Measurements from ENCODE around the gene RGP1.

RGP1 gene

DNA sequence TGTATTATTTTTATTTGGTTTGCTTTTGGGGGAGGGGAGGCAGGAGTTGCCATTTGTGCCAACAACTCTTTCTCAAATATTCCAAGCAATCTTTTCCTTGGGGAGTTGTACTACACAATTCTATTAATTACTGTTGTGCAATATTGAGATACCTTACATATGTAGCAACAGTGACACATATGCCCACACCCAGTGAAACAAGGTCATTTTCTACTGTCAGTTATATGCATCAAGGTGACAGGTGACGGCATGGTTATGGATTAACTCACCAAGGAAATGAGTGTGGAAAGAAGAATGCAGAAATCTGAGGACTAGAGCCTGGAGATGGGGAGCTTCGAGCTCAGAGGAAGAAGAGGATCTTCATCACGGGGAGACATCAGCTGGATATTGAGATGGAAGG lies 22.9 kb downstream of the RGP1 start:
- DNase-seq (ENCODE audit: low spot score), result no peak

DNA sequence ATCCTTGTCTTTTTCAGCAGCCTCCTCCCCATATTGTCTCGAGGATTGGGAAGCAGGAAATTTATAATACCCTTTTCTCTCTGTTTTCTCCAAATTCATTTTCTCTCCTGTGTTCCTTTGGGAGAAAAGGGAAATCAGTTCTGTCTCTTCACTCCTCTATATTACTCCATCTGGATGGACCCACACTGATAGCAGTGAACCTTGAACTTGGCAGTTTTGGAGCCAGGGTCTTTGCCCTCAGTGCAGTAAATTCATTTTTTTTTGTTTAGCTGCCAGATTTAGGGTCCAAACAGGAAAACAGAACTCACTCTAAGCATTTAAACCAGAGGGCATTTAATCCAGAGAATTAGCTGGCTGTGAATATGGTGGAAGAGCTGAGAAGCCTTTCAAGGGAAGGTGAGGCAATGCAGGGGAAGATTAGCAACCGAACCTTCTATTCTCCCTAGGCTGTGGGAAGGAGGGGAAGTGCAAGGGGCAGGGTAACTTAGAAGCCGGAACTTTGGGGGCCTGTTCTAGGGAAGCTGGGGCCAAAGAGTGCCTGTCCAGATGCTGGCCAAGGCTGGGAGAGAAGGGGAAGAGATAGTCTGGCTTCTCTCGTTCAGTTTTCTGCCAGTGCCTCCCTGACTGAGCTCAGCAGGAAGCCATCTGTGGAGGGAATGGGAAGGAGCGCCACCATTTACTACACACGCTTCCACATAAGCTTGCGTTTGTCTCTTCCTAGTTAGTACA lies 26.0 kb downstream of the RGP1 start:
- no peak for DNase-seq (ENCODE audit: low spot score)

DNA sequence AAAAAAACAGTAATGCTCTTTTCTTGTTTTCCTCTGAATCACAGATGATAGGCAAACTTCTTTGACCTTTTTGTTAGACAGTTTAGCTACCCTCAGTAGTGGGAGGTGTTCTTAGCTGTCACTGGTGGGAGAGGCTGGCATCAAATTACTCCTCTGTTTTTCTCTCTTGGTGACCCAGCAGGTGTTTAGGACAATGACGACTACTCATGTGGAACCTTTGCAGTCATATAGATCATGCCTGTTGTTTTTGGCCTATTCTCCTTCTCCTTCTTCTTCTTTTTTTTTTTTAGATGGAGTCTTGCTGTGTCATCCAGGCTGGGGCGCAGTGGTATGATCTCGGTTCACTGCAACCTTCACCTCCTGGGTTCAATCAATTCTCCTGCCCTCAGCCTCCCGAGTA lies 26.9 kb downstream of the RGP1 start:
- no peak for DNase-seq (ENCODE audit: low spot score)

DNA sequence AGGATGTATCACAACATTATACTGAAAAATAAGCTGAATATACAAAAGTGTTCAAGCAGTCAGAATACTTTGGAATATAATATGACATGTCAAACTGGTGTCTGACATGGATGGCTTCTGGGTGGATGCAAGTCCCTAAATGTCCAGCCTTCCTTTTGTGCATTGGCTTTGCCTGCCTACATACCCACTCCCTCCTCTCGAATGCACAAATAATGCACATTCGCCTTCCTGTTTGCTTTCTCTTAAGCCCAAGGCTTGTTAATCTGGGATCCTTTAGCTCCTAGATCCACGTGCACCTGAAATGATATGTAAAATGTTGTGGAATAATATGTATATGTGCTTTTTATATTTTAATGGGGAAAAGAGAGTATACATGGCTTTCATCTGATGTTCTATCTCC lies 29.4 kb downstream of the RGP1 start:
- DNase-seq (ENCODE audit: low spot score), result no peak

DNA sequence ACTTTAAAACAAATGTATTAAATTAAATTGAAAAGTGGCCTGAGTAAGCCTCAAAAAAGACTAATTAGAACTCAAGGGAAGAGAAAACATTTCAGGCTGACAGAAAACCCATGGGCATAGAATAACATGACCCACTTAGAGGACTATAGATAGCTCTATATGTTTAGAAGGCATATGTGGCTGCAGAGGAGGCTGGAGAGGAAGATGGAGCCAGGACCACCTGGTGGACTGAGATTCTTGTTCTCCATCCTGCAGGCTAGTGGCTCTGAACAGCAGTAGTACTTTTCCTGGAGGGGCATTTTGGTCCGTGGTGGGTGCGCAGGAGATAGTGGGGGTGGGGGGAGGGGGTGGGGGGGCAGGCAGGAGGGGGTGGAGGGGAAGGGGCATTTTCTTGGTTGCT lies 32.0 kb downstream of the RGP1 start:
- DNase-seq (ENCODE audit: low spot score), result no peak

DNA sequence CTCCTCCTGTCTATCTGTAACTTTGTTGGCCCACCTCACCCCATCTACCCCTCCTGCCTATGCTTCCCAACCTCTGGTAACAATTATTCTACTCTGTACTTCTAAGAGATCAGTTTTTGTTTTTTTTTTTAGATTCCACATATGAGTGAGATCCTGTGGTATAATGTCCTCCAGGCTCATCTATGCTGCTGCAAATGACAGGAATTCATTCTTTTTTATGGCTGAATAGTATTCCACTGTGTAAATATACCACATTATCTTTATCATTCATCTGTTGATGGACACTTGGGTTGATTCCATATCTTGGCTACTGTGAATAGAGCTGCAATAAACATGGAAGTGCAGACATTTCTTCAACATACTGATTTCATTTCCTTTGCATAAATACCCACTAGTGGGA lies 34.3 kb downstream of the RGP1 start:
- no peak for DNase-seq (ENCODE audit: low spot score)

DNA sequence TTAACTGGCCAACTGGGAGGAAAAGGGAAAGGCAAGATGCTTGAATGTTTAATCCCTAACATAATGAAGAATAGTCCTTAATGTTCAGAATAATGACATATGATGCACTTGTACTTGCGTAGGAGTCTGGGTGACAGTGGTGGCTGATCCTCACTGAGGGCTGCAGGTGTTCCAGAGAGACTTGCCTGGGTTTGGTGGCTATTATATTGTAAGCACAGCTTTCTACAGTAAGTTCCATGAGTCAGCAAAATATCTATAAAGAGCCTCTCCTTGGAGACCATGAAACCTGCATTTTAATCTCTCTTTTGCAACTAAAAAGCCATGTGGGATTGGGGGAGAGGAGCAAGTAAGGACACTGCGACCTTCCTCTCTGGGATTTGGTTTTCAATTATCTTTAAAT lies 40.5 kb downstream of the RGP1 start:
- DNase-seq (ENCODE audit: low spot score), result no peak

DNA sequence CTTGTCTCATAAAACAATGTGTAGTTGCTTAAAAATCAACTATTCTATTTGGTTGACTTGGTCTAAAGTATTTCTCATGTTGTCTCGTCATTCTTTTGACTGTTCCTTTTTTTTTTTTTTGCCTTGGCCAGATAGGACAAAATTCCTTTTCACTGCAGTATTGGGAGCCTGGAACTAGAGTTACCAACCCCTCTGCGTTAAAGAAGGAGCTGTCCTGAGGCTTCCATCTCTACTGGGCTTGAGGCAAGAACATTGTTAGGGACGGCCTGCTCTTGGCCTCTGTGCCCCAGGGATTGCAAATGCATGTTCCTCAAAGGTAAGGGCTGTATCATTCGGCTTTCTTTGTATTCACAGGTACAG lies 40.9 kb downstream of the RGP1 start:
- DNase-seq (ENCODE audit: low spot score), result peak; percentile 21

DNA sequence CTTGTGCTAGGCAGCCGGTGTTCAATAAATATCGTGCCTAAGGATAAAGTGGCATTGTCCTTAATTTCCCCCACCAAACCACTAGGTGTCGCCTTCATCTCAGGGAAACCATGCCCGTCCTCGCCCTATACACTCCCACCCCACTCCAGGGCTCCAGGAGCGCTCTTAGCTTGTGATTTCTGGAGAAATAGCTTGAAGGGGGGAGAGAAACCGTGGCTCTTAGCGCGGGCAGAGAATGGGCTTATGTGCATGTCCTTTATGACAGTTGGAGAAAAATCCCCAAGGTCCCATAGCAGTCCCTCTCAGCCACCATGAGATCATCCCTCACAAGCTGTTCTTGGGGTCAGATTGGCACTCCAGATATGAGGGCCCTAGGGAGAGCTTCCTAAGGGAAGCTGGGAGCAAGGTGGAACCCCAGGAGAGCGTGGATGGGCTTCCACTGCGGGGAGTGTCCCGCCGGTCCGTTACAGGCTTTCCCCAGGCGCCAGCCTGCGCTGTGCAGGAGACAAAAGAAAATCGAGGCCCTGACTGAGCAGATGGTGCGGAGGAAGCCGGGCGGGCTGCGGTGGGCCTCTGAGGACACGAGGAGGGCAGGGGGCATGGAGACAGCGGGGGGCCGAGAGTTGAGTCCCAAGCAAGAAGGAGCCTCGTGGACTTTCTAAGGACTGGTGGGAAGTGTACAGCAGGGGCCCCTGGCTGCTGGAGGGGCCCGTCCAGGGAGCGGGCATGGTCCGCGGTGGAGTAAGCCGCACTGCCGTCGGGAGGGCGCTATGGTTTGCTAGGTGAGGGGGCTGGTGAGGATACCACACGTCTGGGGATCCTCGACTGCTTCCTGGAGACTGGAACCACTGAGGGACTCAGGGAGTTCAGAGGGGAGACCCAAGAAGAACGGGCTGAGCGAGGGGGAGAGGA lies 41.6 kb downstream of the RGP1 start:
- DNase-seq (ENCODE audit: low spot score), result peak; percentile 82

DNA sequence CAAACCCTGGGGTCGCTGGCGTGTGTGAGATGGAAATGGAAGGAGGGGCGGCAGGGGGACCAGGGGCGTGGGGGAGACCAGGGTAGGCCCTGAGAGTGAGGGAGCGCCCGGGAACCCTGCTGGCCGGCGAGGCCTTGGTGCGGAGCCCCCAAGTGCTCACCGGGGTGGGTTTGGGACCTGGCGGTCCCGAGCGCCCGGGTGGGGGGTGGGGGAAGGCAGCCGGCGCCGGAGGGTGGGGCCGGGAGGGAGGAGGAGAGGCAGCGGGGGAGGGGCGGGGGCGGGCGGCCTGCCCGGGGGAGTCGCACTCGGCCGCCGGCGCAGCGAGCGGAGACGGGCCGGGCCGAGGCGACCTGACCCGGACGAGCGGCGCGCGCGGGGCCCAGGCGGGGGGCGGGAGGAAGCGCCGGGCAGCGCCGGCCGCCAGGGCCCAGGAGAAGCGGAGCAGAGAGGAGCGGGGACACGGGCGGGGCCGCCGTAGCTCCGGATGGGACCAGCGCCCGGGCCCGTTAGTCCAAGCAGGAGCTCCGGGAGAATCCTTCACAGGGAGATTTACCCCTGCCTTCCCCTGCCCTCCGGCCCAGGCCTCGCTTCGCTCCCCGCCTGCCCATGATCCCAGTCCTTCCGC lies 42.3 kb downstream of the RGP1 start, which contains the start of gene NPR2:
NPR2 (plus strand) TSS at position 295 of the 625 bp plus-strand sequence. CDS start 818 bp downstream, outside the sequence.
- DNase-seq (ENCODE audit: low spot score), result no peak

DNA sequence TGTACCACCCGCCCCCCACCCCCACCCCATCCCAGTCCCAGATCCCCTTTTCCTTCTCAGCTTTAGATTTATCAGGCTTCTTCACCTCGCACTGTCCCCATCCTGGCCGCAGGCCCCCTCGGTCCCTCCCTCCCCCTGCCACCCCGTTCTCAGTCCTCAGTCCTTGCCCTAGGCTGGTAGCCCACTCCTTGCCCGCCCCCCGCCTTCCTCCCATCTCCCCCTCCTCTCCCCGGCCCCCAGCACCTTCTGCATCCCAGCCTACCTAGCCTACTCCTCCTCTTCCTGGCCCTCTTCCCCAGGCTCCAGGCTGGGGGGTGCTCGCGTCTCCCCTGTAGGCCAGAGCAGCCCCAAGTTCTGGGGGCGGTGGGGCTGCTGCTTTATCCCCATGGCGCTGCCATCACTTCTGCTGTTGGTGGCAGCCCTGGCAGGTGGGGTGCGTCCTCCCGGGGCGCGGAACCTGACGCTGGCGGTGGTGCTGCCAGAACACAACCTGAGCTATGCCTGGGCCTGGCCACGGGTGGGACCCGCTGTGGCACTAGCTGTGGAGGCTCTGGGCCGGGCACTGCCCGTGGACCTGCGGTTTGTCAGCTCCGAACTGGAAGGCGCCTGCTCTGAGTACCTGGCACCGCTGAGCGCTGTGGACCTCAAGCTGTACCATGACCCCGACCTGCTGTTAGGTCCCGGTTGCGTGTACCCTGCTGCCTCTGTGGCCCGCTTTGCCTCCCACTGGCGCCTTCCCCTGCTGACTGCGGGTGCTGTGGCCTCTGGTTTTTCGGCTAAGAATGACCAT lies 43.1 kb downstream of the RGP1 start:
- DNase-seq (ENCODE audit: low spot score), result no peak

DNA sequence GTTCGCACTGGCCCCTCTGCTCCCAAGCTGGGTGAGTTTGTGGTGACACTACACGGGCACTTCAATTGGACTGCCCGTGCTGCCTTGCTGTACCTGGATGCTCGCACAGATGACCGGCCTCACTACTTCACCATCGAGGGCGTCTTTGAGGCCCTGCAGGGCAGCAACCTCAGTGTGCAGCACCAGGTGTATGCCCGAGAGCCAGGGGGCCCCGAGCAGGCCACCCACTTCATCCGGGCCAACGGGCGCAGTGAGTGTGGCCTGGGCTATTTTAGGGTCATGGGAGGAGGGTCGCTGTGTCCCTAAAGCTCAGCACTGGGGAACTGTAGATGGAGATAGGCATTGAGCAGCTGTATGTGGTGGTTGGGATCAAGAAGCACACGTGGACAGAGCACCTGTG lies 43.7 kb downstream of the RGP1 start:
- DNase-seq (ENCODE audit: low spot score), result no peak

DNA sequence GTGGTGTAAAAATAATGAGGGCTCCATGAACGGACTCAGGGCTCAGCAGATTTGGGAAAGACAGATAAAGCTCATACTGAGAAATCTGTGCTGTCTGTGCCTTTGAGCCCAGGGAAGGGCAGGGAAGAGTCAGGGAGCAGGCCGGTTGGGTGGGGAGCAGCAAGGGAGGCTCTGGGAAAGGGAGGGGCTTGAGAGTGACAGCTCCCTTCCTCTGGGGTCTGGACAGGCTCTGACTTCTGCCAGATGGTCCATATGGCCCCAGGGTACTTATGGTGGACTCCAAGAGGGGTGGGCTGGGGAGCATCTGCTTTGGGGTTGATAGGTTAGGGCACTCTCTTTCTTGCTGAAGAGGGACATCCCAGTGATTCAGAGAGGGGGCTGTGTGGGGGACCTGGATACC lies 44.4 kb downstream of the RGP1 start:
- no peak for DNase-seq (ENCODE audit: low spot score)

DNA sequence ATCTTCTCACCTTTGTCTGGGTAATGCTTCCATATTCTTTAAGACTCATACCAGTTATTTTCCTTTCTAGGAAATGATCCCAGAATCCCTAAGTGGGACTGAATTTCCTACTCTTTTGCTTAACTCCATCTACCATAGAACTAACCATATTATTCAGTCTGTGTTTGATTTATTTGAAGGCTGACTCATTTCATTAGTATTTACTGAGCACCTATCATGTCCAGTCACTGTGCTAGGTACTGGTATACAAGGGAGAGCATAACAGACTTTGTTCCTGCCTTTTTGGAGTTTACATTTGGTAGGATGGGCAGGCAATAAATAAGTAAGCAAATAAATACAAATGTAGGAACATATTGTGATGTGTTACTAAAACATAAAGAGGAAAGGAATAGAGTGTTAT lies 46.6 kb downstream of the RGP1 start:
- DNase-seq (ENCODE audit: low spot score), result no peak

DNA sequence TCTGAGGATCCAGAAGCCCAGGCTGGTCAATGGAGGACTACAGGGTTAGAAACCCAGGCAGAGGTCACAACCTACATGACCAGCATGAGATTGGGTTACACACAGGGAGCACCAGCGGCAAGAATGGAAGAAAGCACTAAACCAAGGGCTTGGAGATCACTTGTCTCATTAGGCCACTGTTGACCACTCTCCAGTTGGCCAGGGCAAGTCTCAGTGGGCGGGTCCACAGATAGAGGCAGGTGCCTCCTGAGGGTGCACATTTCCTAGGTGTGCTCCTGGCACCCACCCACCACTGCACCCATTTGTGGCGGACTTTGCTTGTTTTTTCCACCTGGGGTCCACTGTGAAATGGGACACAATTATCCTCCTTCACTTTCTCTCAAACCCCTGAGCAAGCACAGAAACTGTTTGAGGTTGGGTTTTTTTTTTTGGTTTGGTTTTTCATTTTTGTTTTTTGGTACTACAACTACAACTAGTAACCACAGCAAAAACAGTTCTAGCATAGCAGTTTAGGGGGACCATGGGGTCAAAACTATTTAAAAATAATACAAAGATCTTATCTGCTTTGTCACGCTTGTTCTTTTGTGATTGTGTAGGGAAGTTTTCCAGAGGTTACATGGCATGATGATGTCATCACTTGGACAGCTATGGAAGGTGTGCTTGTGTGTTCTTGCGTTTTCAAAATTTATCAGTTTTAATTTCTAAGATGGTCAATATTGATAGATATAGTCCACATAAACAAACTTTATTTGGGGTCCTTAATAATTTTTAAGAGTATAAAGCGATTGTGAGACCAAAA lies 48.4 kb downstream of the RGP1 start:
- no peak for DNase-seq (ENCODE audit: low spot score)

DNA sequence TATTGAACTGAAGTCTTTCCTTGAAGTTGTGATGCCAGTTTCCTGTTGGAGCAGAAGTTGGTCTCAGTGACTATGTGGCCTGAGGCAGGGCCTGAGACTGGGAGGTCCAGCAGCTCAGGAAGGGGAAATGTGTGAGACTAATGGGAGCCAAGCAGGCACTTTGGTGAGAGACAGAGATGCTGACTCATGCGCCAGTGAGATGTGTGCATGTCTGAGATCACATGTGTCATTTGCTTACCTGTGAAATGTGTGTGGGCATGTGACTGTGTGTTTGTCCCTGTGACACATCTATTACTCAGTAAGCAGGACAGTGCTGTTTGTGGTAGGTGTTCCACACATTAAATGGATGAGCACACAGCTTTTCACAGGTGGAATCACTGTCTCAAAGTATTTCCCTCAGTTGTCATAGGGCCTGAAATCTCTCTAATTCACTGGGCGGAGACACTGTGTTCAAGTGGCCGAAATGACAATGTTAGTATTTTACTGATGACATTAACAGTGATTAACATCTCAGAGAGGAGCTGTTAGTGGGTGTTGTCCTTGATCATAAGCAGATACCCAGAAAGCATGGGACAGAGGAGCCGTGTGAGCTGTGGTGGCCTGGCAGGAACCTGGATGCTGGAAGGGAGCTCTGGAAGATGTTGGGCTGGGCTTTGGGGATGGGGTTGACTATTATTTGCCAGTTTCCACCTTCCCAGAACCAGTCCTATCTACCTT lies 49.7 kb downstream of the RGP1 start:
- peak; percentile 78 for DNase-seq (ENCODE audit: low spot score)

DNA sequence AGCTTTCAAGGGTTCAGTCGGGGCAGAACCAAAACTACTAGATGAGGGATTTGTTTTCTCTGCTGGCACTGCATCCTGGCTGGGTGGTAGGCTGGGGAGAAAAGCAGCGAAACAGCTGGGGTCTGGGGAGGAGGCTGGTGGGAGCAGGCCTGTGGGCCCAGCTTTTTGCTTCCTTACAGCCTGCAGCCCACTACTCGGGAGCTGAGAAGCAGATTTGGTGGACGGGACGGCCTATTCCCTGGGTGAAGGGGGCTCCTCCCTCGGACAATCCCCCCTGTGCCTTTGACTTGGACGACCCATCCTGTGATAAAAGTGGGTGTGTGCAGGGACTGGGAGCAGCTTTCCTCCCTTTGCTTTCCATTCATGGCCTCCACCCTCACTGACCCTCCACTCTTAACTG lies 51.4 kb downstream of the RGP1 start:
- no peak for DNase-seq (ENCODE audit: low spot score)

DNA sequence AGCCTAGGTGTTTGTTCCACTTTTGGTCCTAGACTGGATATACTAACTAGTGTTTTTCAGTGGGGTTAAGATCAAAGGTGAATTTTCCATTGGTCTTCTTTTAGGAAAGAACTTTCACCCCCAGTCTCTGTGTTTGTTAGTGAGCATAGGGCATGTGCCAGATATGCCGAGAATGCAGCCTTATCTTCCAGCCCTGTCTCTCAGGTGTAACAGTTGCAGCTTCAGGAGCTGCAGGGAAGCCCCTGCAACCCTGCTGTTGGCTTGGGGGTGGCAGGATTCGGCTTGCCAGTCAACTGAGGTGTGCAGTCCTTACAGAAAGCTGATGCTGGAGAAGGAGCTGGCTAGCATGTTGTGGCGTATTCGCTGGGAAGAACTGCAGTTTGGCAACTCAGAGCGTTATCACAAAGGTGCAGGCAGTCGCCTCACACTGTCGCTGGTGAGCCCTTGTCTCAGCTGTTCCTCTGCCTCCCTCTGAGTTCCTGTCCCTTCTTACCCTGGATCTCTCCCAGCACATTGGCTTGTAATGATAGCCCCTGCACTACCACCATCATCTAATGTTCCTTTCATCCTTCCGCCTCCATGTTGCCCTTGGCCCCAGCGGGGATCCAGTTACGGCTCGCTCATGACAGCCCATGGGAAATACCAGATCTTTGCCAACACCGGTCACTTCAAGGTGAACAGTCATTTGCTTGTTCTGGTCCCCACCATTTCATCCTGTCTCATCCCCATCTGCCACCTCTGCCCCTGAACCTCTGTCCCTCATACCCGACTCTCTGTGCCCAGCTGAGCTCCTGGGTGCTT lies 52.4 kb downstream of the RGP1 start:
- no peak for DNase-seq (ENCODE audit: low spot score)

DNA sequence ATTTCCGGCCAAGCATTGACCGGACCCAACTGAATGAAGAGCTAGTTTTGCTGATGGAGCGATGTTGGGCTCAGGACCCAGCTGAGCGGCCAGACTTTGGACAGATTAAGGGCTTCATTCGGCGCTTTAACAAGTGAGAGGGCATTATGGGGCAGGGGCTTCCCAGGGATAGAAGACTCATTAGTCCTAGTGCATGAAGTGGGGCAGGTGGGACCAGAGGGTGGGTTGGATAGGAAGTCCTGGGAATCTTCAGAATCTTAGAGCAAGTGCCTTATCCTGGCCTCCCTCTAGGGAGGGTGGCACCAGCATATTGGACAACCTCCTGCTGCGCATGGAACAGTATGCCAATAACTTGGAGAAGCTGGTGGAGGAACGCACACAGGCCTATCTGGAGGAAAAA lies 57.0 kb downstream of the RGP1 start:
- DNase-seq (ENCODE audit: low spot score), result no peak

All from hematopoietic multipotent progenitor cell treated with erythropoietin and hydrocortisone succinate and interleukin-3 and kit ligand, for 17 days (in vitro differentiated cells).